C4-2B (cell line): ENCODE measurements around the gene SNAP29.

ENCODE experiments used
- CTCF ChIP-seq: fragments of 450-650 bp; conservative IDR thresholded peaks from 2 replicates; pipeline ENCODE4 v1.5.1; 2017; ENCODE audit warnings: mild to moderate bottlenecking
- ZFX ChIP-seq: fragments of 450-650 bp; IDR thresholded peaks from 2 replicates; pipeline ENCODE4 v1.6.1; 2017

- TF ChIP-seq CTCF (no peak), ZFX (no peak)
Observed at GRCh38 chr22:20813056-20813455, 45.8 kb upstream of the SNAP29 start.
